AG10803 (cell line): ENCODE measurements around the gene ADAM10.
A peak's percentile ranks its signal among the peaks of the same experiment; 100 is the strongest.

Source experiments
- DNase-seq: peaks from one replicate; pipeline ENCODE4 v3.0.0; 2010; ENCODE audit warnings: low read depth
- H3K4me3 ChIP-seq: 2 replicates; pipeline ENCODE4 v1.5.1; 2011; ENCODE audit warnings: mild to moderate bottlenecking, low read length, control low read depth
- CTCF ChIP-seq: conservative IDR thresholded peaks from 2 replicates; pipeline ENCODE4 v1.5.1; 2011; ENCODE audit warnings: mild to moderate bottlenecking, low read length, control low read depth, inconsistent platforms

Gene ADAM10

GRCh38 chr15:58548308-58549012, 201.0 kb downstream of the ADAM10 start:
- no peak for TF ChIP-seq CTCF
- DNase-seq = no peak
- no peak overlapping the region for H3K4me3 ChIP-seq

- H3K4me3 ChIP-seq = no peak overlapping the region
- DNase-seq = no peak
- TF ChIP-seq CTCF = no peak
Measured at GRCh38 chr15:58547628-58548307, 201.7 kb downstream of the ADAM10 start.

GRCh38 chr15:58546635-58547627, 202.6 kb downstream of the ADAM10 start:
- no peak for TF ChIP-seq CTCF
- DNase-seq = peak; percentile 97
- H3K4me3 ChIP-seq = no peak overlapping the region

- TF ChIP-seq CTCF = no peak
- H3K4me3 ChIP-seq = no peak overlapping the region
- no peak for DNase-seq
Measured at GRCh38 chr15:58546066-58546591, 203.4 kb downstream of the ADAM10 start.

- no peak for TF ChIP-seq CTCF
- DNase-seq = no peak
Measured at GRCh38 chr15:58545307-58546065, 204.0 kb downstream of the ADAM10 start.

GRCh38 chr15:58544756-58545155, 204.8 kb downstream of the ADAM10 start:
- DNase-seq = no peak
- no peak overlapping the region for H3K4me3 ChIP-seq
- no peak for TF ChIP-seq CTCF

More at GRCh38 chr15:58545307-58546065, 204.0 kb downstream of the ADAM10 start:
- H3K4me3 ChIP-seq = no peak overlapping the region
